Measurements from ENCODE around the gene PTH1R. TPM values are rescaled to one million over a fixed set of nuclear protein-coding genes. Genes with fewer than 3 reads are reported as not detected.

The PTH1R gene
- polyA plus RNA-seq, 3 donors, result not detected

GRCh38 chr3:46831841-46832240, 45.7 kb upstream of the PTH1R start:
- H3K4me3 Mint-ChIP-seq, result no peak overlapping the region

GRCh38 chr3:46833346-46834300, 43.9 kb upstream of the PTH1R start:
- intact Hi-C loops (cut with micrococcal nuclease), result no loop called here
- no peak for TF ChIP-seq CTCF (IDR thresholded peaks at IDR 0.05)
- Histone ChIP-seq H3K27me3 (ENCODE audit: control insufficient read depth in 2 of 2, insufficient read depth in 2 of 2, low read length in 2 of 2) (no peaks in the 10 kb centered on the region), H2AFZ (ENCODE audit: insufficient read depth, low read depth, low read length, poor library complexity, severe bottlenecking) (no peak overlapping the region), H4K20me1 (ENCODE audit: insufficient read depth, low read length) (no peaks in the 10 kb centered on the region), H3K9me3 (replicated peaks in 1 of 2; ENCODE audit: control insufficient read depth in 1 of 2, insufficient read depth in 1 of 2, low read length in 2 of 2) (peaks cover 0 to 4% of the 10 kb centered on the region in 2 donors), H3K79me2 (ENCODE audit: insufficient read depth, low read length) (no peaks in the 10 kb centered on the region), H3K4me3 (replicated peaks in 1 of 3; ENCODE audit: low read depth in 2 of 3, low read length in 3 of 3) (no peak overlapping the region), H3K4me1 (ENCODE audit: control insufficient read depth in 1 of 2, insufficient read depth in 2 of 2, low read length in 2 of 2) (no peaks in the 10 kb centered on the region), H3K4me2 (replicated peaks; ENCODE audit: extremely low read depth, low read length, poor library complexity, severe bottlenecking) (no peak overlapping the region), H3K9ac (ENCODE audit: insufficient read depth, low read length, poor library complexity, severe bottlenecking) (no peak overlapping the region), H3K27ac (ENCODE audit: low read depth in 1 of 2, low read length in 2 of 2) (no peak overlapping the region), H3K36me3 (replicated peaks in 1 of 2; ENCODE audit: control insufficient read depth in 1 of 2, insufficient read depth in 2 of 2, low read length in 2 of 2) (no peaks in the 10 kb centered on the region)
- Mint-ChIP-seq H3K36me3 (no peaks in the 10 kb centered on the region), H3K27me3 (ENCODE audit: low read depth in 3 of 3) (peaks cover 0 to 4% (median 0%) of the 10 kb centered on the region in 3 donors), H3K4me1 (no peaks in the 10 kb centered on the region), H3K27ac (no peak overlapping the region), H3K4me3 (no peak overlapping the region), H3K9me3 (peaks cover 6 to 18% (median 10%) of the 10 kb centered on the region in 7 donors)
- no peak for DNase-seq
- WGBS (ENCODE audit: insufficient coverage), result 97% methylated on average over 47 of the region's 65 CpGs

More at GRCh38 chr3:46831841-46832240, 45.7 kb upstream of the PTH1R start:
- WGBS (ENCODE audit: insufficient coverage), result 83% methylated on average over 1 of the region's 1 CpG
- H3K27ac Mint-ChIP-seq, result no peak overlapping the region
- Histone ChIP-seq H3K9ac (ENCODE audit: insufficient read depth, low read length, poor library complexity, severe bottlenecking) (no peak overlapping the region), H3K79me2 (ENCODE audit: insufficient read depth, low read length) (no peaks in the 10 kb centered on the region), H3K27ac (ENCODE audit: low read depth in 1 of 2, low read length in 2 of 2) (no peak overlapping the region), H3K9me3 (replicated peaks in 1 of 2; ENCODE audit: control insufficient read depth in 1 of 2, insufficient read depth in 1 of 2, low read length in 2 of 2) (no peaks in the 10 kb centered on the region), H3K4me1 (ENCODE audit: control insufficient read depth in 1 of 2, insufficient read depth in 2 of 2, low read length in 2 of 2) (no peaks in the 10 kb centered on the region), H3K4me2 (replicated peaks; ENCODE audit: extremely low read depth, low read length, poor library complexity, severe bottlenecking) (no peak overlapping the region), H4K20me1 (ENCODE audit: insufficient read depth, low read length) (no peaks in the 10 kb centered on the region), H3K27me3 (ENCODE audit: control insufficient read depth in 2 of 2, insufficient read depth in 2 of 2, low read length in 2 of 2) (no peaks in the 10 kb centered on the region), H3K4me3 (replicated peaks in 1 of 3; ENCODE audit: low read depth in 2 of 3, low read length in 3 of 3) (no peak overlapping the region), H3K36me3 (replicated peaks in 1 of 2; ENCODE audit: control insufficient read depth in 1 of 2, insufficient read depth in 2 of 2, low read length in 2 of 2) (no peaks in the 10 kb centered on the region), H2AFZ (ENCODE audit: insufficient read depth, low read depth, low read length, poor library complexity, severe bottlenecking) (no peak overlapping the region)
- H3K9me3 Mint-ChIP-seq, result peaks cover 0 to 5% (median 2%) of the 10 kb centered on the region in 7 donors
- no peak for DNase-seq
- intact Hi-C loops (cut with micrococcal nuclease), result no loop called here
- TF ChIP-seq CTCF (IDR thresholded peaks at IDR 0.05), result no peak
- peaks cover 0 to 4% (median 0%) of the 10 kb centered on the region in 3 donors for H3K27me3 Mint-ChIP-seq (ENCODE audit: low read depth in 3 of 3)
- no peaks in the 10 kb centered on the region for H3K36me3 Mint-ChIP-seq
- H3K4me1 Mint-ChIP-seq, result no peaks in the 10 kb centered on the region
